ENCODE measurements around the gene HSPG2.

Gene HSPG2

DNA sequence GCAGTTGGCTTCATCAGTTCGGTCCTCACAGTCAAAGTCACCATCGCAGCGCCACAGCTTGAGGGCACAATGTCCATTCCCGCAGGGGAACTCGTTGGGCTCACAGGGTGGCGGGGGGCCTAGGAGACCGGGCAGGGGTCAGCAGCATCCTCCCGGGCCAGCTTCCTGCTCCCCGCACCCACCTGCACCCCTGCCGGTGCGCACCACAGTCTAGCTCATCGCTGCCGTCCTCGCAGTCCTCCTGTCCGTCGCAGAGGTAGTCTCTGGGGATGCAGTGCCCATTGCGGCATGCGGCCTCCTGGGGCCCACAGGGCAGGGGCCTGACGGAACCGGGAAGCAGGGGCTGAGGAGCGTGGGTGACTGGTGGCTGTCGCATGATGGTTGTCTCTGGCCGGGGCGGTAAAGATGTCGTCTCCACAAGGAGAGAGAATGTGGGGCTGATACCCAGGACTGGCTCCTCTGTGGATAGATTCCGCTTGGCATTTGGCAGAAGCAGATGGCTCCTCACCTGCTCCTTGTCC, 49.8 kb downstream of the HSPG2 start:
- H3K27ac ChIP-seq: no peak overlapping the region
- TF ChIP-seq, protein P1, sequence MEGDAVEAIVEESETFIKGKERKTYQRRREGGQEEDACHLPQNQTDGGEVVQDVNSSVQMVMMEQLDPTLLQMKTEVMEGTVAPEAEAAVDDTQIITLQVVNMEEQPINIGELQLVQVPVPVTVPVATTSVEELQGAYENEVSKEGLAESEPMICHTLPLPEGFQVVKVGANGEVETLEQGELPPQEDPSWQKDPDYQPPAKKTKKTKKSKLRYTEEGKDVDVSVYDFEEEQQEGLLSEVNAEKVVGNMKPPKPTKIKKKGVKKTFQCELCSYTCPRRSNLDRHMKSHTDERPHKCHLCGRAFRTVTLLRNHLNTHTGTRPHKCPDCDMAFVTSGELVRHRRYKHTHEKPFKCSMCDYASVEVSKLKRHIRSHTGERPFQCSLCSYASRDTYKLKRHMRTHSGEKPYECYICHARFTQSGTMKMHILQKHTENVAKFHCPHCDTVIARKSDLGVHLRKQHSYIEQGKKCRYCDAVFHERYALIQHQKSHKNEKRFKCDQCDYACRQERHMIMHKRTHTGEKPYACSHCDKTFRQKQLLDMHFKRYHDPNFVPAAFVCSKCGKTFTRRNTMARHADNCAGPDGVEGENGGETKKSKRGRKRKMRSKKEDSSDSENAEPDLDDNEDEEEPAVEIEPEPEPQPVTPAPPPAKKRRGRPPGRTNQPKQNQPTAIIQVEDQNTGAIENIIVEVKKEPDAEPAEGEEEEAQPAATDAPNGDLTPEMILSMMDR (IDR thresholded peaks at IDR 0.05): no peak
- no peak for TF ChIP-seq ZFX (IDR thresholded peaks at IDR 0.05; ENCODE audit: borderline replicate concordance)

DNA sequence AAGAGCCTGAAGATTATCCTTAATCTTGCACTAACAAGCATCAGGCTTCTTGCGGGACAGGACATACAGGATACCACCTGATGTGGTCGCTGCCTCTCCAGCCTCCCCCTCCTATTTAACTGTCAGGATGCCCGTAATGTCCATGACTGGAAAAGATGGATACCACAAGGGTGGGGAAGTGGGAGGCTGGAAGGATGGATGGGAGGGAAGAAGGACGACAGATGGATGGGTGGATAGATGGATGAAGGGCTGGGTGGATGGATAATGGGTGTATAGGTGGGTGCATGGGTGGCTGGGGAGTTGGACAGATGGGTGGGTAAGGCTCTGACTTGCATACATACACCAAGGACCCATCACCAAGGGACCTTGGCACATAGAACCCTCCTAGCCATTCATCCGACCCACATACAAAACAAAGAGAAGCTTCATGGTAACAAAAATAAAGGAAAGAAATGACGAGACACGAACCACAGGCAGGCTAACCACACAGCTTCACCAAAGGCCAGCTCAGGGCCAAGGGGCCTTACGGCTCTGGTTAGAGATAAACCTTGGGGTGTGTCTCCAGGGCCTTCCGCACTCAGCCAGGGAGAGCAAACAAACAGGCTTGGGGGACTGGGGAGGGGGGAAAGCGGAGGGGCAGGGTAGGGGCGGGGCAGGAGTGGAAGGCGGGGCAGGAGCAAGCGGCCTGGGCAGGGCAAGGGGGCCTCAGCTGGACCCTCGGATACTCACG, 50.5 kb downstream of the HSPG2 start:
- no peak overlapping the region for H3K27ac ChIP-seq
- TF ChIP-seq, protein P1 (IDR thresholded peaks at IDR 0.05): no peak
- no peak for TF ChIP-seq ZFX (IDR thresholded peaks at IDR 0.05; ENCODE audit: borderline replicate concordance)

DNA sequence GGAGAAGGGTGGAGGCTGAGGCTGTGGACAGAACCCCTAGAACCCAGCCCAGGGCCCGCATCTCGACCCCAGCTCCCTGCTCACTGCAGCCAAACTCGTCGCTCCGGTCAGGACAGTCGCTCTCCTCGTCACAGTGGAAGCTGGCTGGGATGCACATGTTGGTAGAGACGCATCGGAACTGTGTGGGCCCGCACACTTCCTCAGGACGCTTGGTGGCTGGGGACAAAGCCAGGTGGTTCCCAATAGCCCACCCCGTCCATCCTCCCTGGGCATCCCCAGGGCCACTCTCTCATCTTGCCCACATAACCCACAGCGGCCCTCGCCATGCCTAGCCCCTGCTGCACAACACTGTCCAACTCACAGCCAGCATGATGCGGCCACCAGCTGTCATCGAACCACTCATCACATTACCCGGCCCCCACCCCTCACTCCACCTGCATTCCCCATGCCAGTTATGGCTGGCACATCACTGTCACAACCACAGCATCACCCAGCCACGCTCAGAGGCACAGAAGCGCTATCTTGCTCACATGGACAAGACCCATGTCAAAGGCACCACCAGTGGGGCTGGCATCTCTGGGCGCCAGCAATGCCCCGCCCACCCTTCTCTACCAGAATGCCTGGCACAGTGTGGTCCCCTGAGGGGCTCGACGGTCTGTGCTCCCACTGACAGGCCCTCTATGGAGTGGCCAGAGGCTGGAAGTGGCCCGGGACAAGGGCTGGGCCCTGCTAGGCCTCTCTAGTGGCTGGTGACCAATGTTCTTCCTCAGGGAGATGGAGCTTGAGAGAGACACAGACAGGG, 51.7 kb downstream of the HSPG2 start:
- TF ChIP-seq ZFX (IDR thresholded peaks at IDR 0.05; ENCODE audit: borderline replicate concordance): no peak
- TF ChIP-seq, protein P1 (IDR thresholded peaks at IDR 0.05): no peak
- H3K27ac ChIP-seq: no peak overlapping the region

DNA sequence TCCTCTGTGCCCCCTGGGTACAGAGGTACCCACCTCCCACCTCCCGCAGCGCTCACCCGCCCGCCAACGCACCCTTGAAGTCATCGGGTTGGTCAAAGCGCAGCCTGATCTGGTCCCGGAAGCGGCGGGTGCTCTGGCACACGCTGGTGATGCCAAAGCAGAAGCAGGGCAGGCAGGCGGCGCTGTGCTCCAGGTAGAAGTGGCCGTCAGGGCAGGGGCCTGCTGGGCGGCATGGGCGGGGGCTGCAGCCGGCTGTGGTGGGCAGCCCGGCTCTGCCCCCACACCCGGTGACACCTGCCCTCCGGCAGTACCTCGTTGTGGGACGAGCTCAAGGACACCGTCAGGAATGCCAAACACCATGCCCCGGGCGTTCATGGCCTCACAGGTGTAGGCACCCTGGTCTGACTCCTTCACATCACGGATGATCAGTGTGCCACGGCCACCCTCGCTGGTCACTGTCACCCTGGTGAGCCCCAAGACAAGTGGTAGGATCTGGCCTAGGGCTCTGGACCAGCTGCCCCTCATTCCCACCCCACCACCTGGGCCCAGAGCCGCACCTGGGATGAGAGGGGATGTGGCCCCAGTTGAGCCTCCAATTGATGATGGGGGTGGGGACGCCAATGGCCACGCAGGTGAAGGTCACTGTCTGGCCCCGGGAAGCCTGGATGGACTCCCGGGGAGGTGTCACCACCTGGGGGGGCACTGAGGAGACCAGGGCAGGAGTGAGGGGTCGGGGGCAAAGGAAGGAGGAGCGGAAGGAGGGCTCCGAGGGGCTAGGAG, 52.5 kb downstream of the HSPG2 start:
- no peak overlapping the region for H3K27ac ChIP-seq
- TF ChIP-seq, protein P1 (IDR thresholded peaks at IDR 0.05): peak; percentile 10; the same call in 1 of the 2 replicates
- no peak for TF ChIP-seq ZFX (IDR thresholded peaks at IDR 0.05; ENCODE audit: borderline replicate concordance)

DNA sequence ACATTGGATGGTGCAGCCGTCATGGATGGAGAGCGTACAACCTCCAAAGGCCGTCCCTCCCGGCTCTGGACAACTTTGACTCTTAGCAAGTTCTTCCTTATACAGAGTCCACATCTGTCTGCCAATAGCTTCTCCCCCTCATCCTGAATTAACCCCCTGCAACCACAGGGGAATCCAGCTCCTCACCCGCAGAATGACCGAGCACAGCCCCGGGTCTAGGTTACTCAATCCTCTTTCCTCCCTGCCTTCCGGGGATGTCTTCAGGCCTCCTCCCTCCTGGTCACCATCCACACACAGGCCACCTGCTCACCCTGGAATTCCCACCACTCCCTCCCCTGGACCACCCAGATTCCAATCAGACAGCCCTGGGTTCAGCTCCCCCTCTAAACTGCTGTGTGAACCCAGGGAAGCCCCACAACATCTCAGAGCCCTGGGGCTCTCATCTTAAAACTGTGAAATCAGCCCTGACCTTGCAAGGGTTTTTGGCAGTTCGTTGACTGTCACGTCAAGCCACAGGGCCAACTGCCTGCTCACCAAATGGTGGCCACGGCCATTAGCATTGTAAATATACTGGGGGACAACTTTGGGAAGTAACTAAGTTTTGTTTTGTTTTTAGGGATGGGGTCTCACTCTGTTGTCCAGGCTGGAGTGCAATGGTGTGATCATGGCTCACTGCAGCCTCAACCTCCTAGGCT, 54.2 kb downstream of the HSPG2 start:
- H3K27ac ChIP-seq: no peak overlapping the region
- TF ChIP-seq, protein P1 (IDR thresholded peaks at IDR 0.05): no peak
- no peak for TF ChIP-seq ZFX (IDR thresholded peaks at IDR 0.05; ENCODE audit: borderline replicate concordance)

DNA sequence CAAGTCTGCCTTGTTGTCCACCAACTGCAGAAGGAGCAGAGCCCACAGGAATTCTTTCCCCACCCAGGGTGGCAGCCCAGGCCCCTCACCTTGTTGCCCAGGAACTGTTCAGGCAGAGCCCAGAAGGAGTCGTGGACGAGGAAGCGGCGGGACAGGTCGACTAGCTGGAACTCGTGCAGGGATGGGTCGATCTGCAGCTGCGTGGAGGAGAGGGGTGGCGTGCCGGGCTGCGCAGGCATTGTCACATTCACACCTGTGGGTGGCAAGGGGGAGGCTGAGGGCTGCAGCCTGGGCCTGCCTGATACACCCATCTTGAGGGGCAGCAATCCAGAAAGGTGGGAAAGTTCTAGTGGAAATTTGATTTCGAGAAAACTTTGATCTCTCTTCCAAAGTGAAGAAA, 55.9 kb downstream of the HSPG2 start:
- TF ChIP-seq, protein P1 (IDR thresholded peaks at IDR 0.05): no peak
- no peak for TF ChIP-seq ZFX (IDR thresholded peaks at IDR 0.05; ENCODE audit: borderline replicate concordance)

More for the DNA sequence above, 55.9 kb downstream of the HSPG2 start:
- no peak overlapping the region for H3K27ac ChIP-seq

Data from 22Rv1 (cell line).